Activated CD8-positive, alpha-beta memory T cell treated with anti-CD3 and anti-CD28 coated beads for 1 hour (primary cell): ENCODE results near the gene NOL3.
"Not testable (repeated sequence)": the region's sequence is repeated elsewhere in the genome, so short reads cannot be mapped to it uniquely, and the experiment has no call there.

ENCODE experiments used
- DNase-seq, 2 donors: peaks; one replicate each; pipeline ENCODE4 v3.0.0-alpha.2; 2020; ENCODE audit warnings: low read depth in 1 of 2; ENCODE audit errors: extremely low read depth in 1 of 2

The NOL3 gene

GRCh38 chr16:67170168-67170948 is at the start of gene NOL3:
Gene NOL3, plus strand, starts transcription at chr16:67170538.
- DNase-seq: no peak

- DNase-seq: not testable (repeated sequence)
Measured at GRCh38 chr16:67122799-67123198, 47.5 kb upstream of the NOL3 start.

GRCh38 chr16:67128417-67128816 is 41.9 kb upstream of the NOL3 start:
- no peak for DNase-seq

GRCh38 chr16:67128887-67129286 is 41.5 kb upstream of the NOL3 start:
- no peak for DNase-seq

GRCh38 chr16:67129422-67129821 is 40.9 kb upstream of the NOL3 start:
- DNase-seq: no peak

- no peak for DNase-seq
Measured at GRCh38 chr16:67137605-67138004, 32.7 kb upstream of the NOL3 start.

- no peak for DNase-seq
Measured at GRCh38 chr16:67141391-67141790, 28.9 kb upstream of the NOL3 start.

GRCh38 chr16:67142342-67142741 is 28.0 kb upstream of the NOL3 start:
- no peak for DNase-seq

GRCh38 chr16:67144943-67145342 is 25.4 kb upstream of the NOL3 start:
- no peak for DNase-seq

- no peak for DNase-seq
Measured at GRCh38 chr16:67145746-67146145, 24.6 kb upstream of the NOL3 start.

- no peak for DNase-seq
Measured at GRCh38 chr16:67146523-67147357, 23.6 kb upstream of the NOL3 start.

GRCh38 chr16:67147437-67148140 is 22.7 kb upstream of the NOL3 start:
- DNase-seq: no peak

GRCh38 chr16:67148221-67148620 is 22.1 kb upstream of the NOL3 start:
- DNase-seq: no peak

GRCh38 chr16:67148656-67149275 is 21.6 kb upstream of the NOL3 start:
- no peak for DNase-seq

- no peak for DNase-seq
Measured at GRCh38 chr16:67149276-67150046, 20.9 kb upstream of the NOL3 start.

- DNase-seq: no peak
Measured at GRCh38 chr16:67150047-67150832, 20.1 kb upstream of the NOL3 start.

GRCh38 chr16:67150833-67151396 is 19.4 kb upstream of the NOL3 start, which contains the start of gene B3GNT9:
Gene B3GNT9, minus strand, starts transcription at chr16:67150998. Its CDS starts 513 bp downstream, at chr16:67150485.
- DNase-seq: no peak

GRCh38 chr16:67151431-67152097 is 18.8 kb upstream of the NOL3 start:
- DNase-seq: no peak
